HepG2 (cell line): ENCODE data around the gene NOPCHAP1. TPM values are rescaled to one million over a fixed set of nuclear protein-coding genes. Genes with fewer than 3 reads are reported as not detected.

Experiments
- ATAC-seq: fragments of 200-7000 bp; cut with Tn5 transposase; 3 replicates; pipeline ENCODE4 v1.9.1; 2020; ENCODE audit warnings: mild to moderate bottlenecking, moderate library complexity
- BruUV-seq: library from RNA; stranded (reverse); fragments of 400-500 nt; replicated peaks from 2 replicates; lab custom pipeline; 2021; lab: Mats Ljungman, UMichigan
- CTCF ChIA-PET: fragments of 300-600 bp; formaldehyde crosslinking; extraction: SDS; loops from one replicate; lab custom pipeline; 2021; ENCODE audit warnings: low total read pairs, inconsistent platforms, low intra/inter-chr PET ratio; lab: Yijun Ruan, JAX
- POLR2A ChIA-PET: fragments of 350-600 bp; sonication (Branson Sonifier 250); formaldehyde crosslinking; loops from one replicate; lab custom pipeline; 2020; ENCODE audit warnings: antibody characterized with exemption, inconsistent platforms; lab: Yijun Ruan, JAX
- DNase-seq: peaks from one replicate; pipeline ENCODE4 v3.0.0-alpha.2; 2015; ENCODE audit warnings: low spot score
- FAIRE-seq: peaks from 3 replicates; lab custom pipeline; 2011; peaks lifted over from hg19 to GRCh38; lab: Jason Lieb, UNC
- H2AFZ ChIP-seq: one replicate; pipeline ENCODE4 v1.6.1; 2011; ENCODE audit warnings: low read length, inconsistent platforms
- H3K27ac ChIP-seq: fragments of 300-600 bp; 3 replicates; pipeline ENCODE4 v1.8.0; 2011; ENCODE audit warnings: mixed run types, mild to moderate bottlenecking, mixed read lengths, low read length, inconsistent platforms; ENCODE audit not compliant: insufficient read depth; ENCODE audit errors: extremely low read length
- H3K27me3 ChIP-seq, 2 experiments: fragments of 200-600 bp in 1 of 2; 2 replicates in 1 of 2; 3 replicates in 1 of 2; pipeline versions ENCODE4 v1.6.0 to v1.8.0; 2011; ENCODE audit warnings: low read length in 2 of 2, mild to moderate bottlenecking in 2 of 2, moderate library complexity in 2 of 2, inconsistent platforms in 1 of 2; ENCODE audit not compliant: insufficient read depth in 2 of 2, control insufficient read depth in 1 of 2
- H3K36me3 ChIP-seq, 2 experiments: fragments of 200-600 bp in 1 of 2; replicated peaks in 1 of 2; 2 replicates in 1 of 2; 3 replicates in 1 of 2; pipeline versions ENCODE4 v1.5.1 to v1.8.0; 2011; ENCODE audit warnings: low read length in 2 of 2, inconsistent platforms in 1 of 2; ENCODE audit not compliant: insufficient read depth in 2 of 2, control insufficient read depth in 1 of 2
- H3K4me1 ChIP-seq: 2 replicates; pipeline ENCODE4 v1.5.1; 2012; ENCODE audit warnings: low read length, inconsistent platforms; ENCODE audit not compliant: insufficient read depth
- H3K4me2 ChIP-seq: 2 replicates; pipeline ENCODE4 v1.6.0; 2011; ENCODE audit warnings: low read depth, low read length, inconsistent platforms
- H3K4me3 ChIP-seq, 3 experiments: fragments of 200-600 bp in 1 of 3; sonication (generic), shearing (Covaris generic) in 1 of 3; replicated peaks in 1 of 3; 2 replicates each; pipeline ENCODE4 v1.5.1; 2011 to 2016; ENCODE audit warnings: low read length in 3 of 3, inconsistent platforms in 2 of 3, low read depth in 2 of 3, mild to moderate bottlenecking in 2 of 3, control low read depth in 1 of 3, mixed read lengths in 1 of 3; ENCODE audit not compliant: insufficient read depth in 1 of 3
- H3K79me2 ChIP-seq: one replicate; pipeline ENCODE4 v1.6.1; 2011; ENCODE audit warnings: low read length, inconsistent platforms; ENCODE audit not compliant: insufficient read depth
- H3K9ac ChIP-seq: 2 replicates; pipeline ENCODE4 v1.6.0; 2011; ENCODE audit warnings: mild to moderate bottlenecking, low read depth, low read length, inconsistent platforms; ENCODE audit not compliant: insufficient read depth
- H3K9me3 ChIP-seq: 2 replicates; pipeline ENCODE4 v1.5.1; 2012; ENCODE audit warnings: mild to moderate bottlenecking, low read length
- H4K20me1 ChIP-seq: 2 replicates; pipeline ENCODE4 v1.6.0; 2011; ENCODE audit warnings: inconsistent platforms, mild to moderate bottlenecking, low read length, moderate library complexity; ENCODE audit not compliant: insufficient read depth
- BRCA1 ChIP-seq: sonication (generic); formaldehyde crosslinking; IDR thresholded peaks from 2 replicates; pipeline ENCODE4 v1.4.0; 2020; ENCODE audit warnings: missing genetic modification reagents
- MZF1 ChIP-seq: sonication (generic); formaldehyde crosslinking; IDR thresholded peaks from 2 replicates; pipeline ENCODE4 v1.8.1; 2023; ENCODE audit warnings: mild to moderate bottlenecking, missing genetic modification reagents, borderline replicate concordance
- NCOA2 ChIP-seq: sonication (generic); formaldehyde crosslinking; IDR thresholded peaks from 2 replicates; pipeline ENCODE4 v1.8.0; 2022; ENCODE audit warnings: inconsistent platforms
- NFIB ChIP-seq: sonication (generic); formaldehyde crosslinking; IDR thresholded peaks from 2 replicates; pipeline ENCODE4 v1.9.0; 2021; ENCODE audit warnings: missing genetic modification reagents, mild to moderate bottlenecking, borderline replicate concordance
- PBX2 ChIP-seq: IDR thresholded peaks from 2 replicates; pipeline ENCODE4 v1.6.1; 2016; ENCODE audit warnings: control low read depth
- PHB2 ChIP-seq: fragments of 450-650 bp; IDR thresholded peaks from 2 replicates; pipeline ENCODE4 v1.6.1; 2018; ENCODE audit not compliant: partially characterized antibody
- RBFOX2 ChIP-seq: fragments of 200-400 bp; formaldehyde crosslinking; IDR thresholded peaks from 2 replicates; pipeline ENCODE4 v1.6.1; 2017; ENCODE audit warnings: low read depth, mild to moderate bottlenecking, low read length
- TP53 ChIP-seq: sonication (generic); formaldehyde crosslinking; conservative IDR thresholded peaks from 2 replicates; pipeline ENCODE4 v1.4.0; 2020; ENCODE audit warnings: missing genetic modification reagents
- ZBTB14 ChIP-seq: sonication (generic); formaldehyde crosslinking; IDR thresholded peaks from 2 replicates; pipeline ENCODE4 v1.4.0; 2020; ENCODE audit warnings: missing genetic modification reagents
- ZNF496 ChIP-seq: sonication (generic); formaldehyde crosslinking; IDR thresholded peaks from 2 replicates; pipeline ENCODE4 v1.8.1; 2023; ENCODE audit warnings: mild to moderate bottlenecking, moderate library complexity, missing genetic modification reagents; ENCODE audit not compliant: insufficient replicate concordance
- WGBS: methylation state at CpG from one replicate; pipeline ENCODE4 v1.1.6; 2017; ENCODE audit warnings: low lambda C conversion rate; 5-methylcytosine and 5-hydroxymethylcytosine counted together
- in situ Hi-C: cut with HindIII; loops from 2 replicates; pipeline ENCODE4 v1.10.0; 2017; ENCODE audit warnings: low pct_unique_long_range_greater_than_20kb; ENCODE audit not compliant: extremely low pct_ligation_motif_present
- intact Hi-C: fragments of 100-400 bp; cut with micrococcal nuclease; formaldehyde crosslinking; loops from one replicate; pipeline ENCODE4 v1.10.0; 2022; ENCODE audit not compliant: unreplicated experiment
- polyA plus RNA-seq, 8 experiments: library from polyadenylated mRNA; depleted of rRNA in 3 of 8; stranded (reverse) in 7 of 8; unstranded in 1 of 8; fragments of >200 nt; fragmentation: Illumina TruSeq in 4 of 8; extraction: Trizol in 4 of 8; gene quantifications; 2 replicates each; pipeline versions ENCODE4 v1.2.1 to v1.2.3, GENCODE V29; 2011 to 2016; ENCODE audit warnings: low read depth in 4 of 8, missing spikeins in 1 of 8, mixed read lengths in 1 of 8; ENCODE audit not compliant: insufficient read depth in 1 of 8
- total RNA-seq, 5 experiments: library from RNA; depleted of rRNA; stranded (reverse); fragments of >200 nt; fragmentation: Illumina TruSeq; extraction: Trizol; gene quantifications; 2 replicates each; pipeline ENCODE4 v1.2.3, GENCODE V29; 2016; ENCODE audit warnings: low read depth in 1 of 5

NOPCHAP1 gene
- total and polyA plus RNA-seq, 2 of the 13 experiments (the other 11 are each of a cell fraction or from before 2014, with no cell fraction given), result 5.7 to 38.1 TPM

- no peak overlapping the region for H3K27ac ChIP-seq
- peaks cover 2 to 40% of the 10 kb centered on the region in 2 experiments for H3K36me3 ChIP-seq
- no peaks in the 10 kb centered on the region for H4K20me1 ChIP-seq
- FAIRE-seq (no peak), DNase-seq (no peak), ATAC-seq (no peak)
- no TSS peak for BruUV-seq
- no peak overlapping the region for H3K9ac ChIP-seq
- intact Hi-C loops (no loop called here), in situ Hi-C loops (loop anchor here (25.0 kb wide), 1 partner anchor 396 kb away; no protein-coding TSS in a partner anchor)
- no peak overlapping the region for H3K4me3 ChIP-seq
- WGBS, result 97% methylated on average over 3 of the region's 4 CpGs
- no peaks in the 10 kb centered on the region for H3K9me3 ChIP-seq
- CTCF ChIA-PET, result no interaction called here
- TF ChIP-seq PBX2 (CRISPR knock-in tag) (no peak), MZF1 (CRISPR knock-in tag) (no peak), ZBTB14 (CRISPR knock-in tag) (no peak), TP53 (CRISPR knock-in tag) (no peak), RBFOX2 (no peak), NFIB (CRISPR knock-in tag) (no peak), NCOA2 (CRISPR knock-in tag) (no peak), ZNF496 (CRISPR knock-in tag) (no peak), BRCA1 (CRISPR knock-in tag) (no peak), PHB2 (no peak)
- H3K27me3 ChIP-seq, result no peaks in the 10 kb centered on the region
- peaks cover 32% of the 10 kb centered on the region for H3K4me1 ChIP-seq
- H2AFZ ChIP-seq, result no peak overlapping the region
- H3K4me2 ChIP-seq, result no peak overlapping the region
- POLR2A ChIA-PET, result no interaction called here
- H3K79me2 ChIP-seq, result peaks cover 23% of the 10 kb centered on the region
These were observed 4.8 kb downstream of the NOPCHAP1 start for GRCh38 chr12:104990950-104991349.
